Measurements from ENCODE around the gene REEP1. TPM values are rescaled to one million over a fixed set of nuclear protein-coding genes. Genes with fewer than 3 reads are reported as not detected.

Gene REEP1
- total and polyA plus RNA-seq, 2 of the 13 experiments (the other 11 are each of a cell fraction or from before 2014, with no cell fraction given) = 0.27 TPM; not detected in 1

- TF ChIP-seq ZHX2 (IDR thresholded peaks at IDR 0.05; ENCODE audit: low read depth) = no peak
- TF ChIP-seq ZHX2 (CRISPR knock-in tag; IDR thresholded peaks at IDR 0.05; ENCODE audit: borderline replicate concordance) = no peak
- TF ChIP-seq ERF (CRISPR knock-in tag; IDR thresholded peaks at IDR 0.05) = 0 out of 2 replicates have a peak, but pooled peaks have one; percentile 26
- TF ChIP-seq ZNF609 (CRISPR knock-in tag; IDR thresholded peaks at IDR 0.05; ENCODE audit: borderline replicate concordance) = no peak
- no peak for TF ChIP-seq RARG (CRISPR knock-in tag; IDR thresholded peaks at IDR 0.05; ENCODE audit: low read depth)
- TF ChIP-seq SALL1 (CRISPR knock-in tag; IDR thresholded peaks at IDR 0.05) = 0 out of 2 replicates have a peak, but pooled peaks have one; percentile 16
- TF ChIP-seq ZNF619 (CRISPR knock-in tag; IDR thresholded peaks at IDR 0.05) = no peak
- peak; percentile 14 for TF ChIP-seq YY1 (IDR thresholded peaks at IDR 0.05; ENCODE audit: insufficient read depth, insufficient replicate concordance, low read depth, low read length)
- TF ChIP-seq ZNF644 (CRISPR knock-in tag; IDR thresholded peaks at IDR 0.05; ENCODE audit: low read depth) = no peak
- TF ChIP-seq ZNF766 (CRISPR knock-in tag; IDR thresholded peaks at IDR 0.05; ENCODE audit: borderline replicate concordance) = no peak
- no peak for TF ChIP-seq ZNF775 (CRISPR knock-in tag; IDR thresholded peaks at IDR 0.05; ENCODE audit: borderline replicate concordance)
- TF ChIP-seq ZNF138 (CRISPR knock-in tag; IDR thresholded peaks at IDR 0.05; ENCODE audit: low read depth) = no peak
- no peak for TF ChIP-seq KDM5A (IDR thresholded peaks at IDR 0.05; ENCODE audit: borderline replicate concordance, low read length)
- TF ChIP-seq ZNF430 (CRISPR knock-in tag; IDR thresholded peaks at IDR 0.05) = no peak
- TF ChIP-seq DNMT1 (CRISPR knock-in tag; IDR thresholded peaks at IDR 0.05) = no peak
- no peak for TF ChIP-seq SRSF4 (IDR thresholded peaks at IDR 0.05; ENCODE audit: low read depth, low read length, poor library complexity, severe bottlenecking)
- TF ChIP-seq SMC3 (IDR thresholded peaks at IDR 0.05; ENCODE audit: low read length) = peak; percentile 64
- no peak for TF ChIP-seq DDIT3 (CRISPR knock-in tag; IDR thresholded peaks at IDR 0.05)
Measured at GRCh38 chr2:86368161-86368824, 30.9 kb upstream of the REEP1 start (continued).
